ENCODE results near the gene ALLC.
A peak's percentile ranks its signal among the peaks of the same experiment; 100 is the strongest.

Gene ALLC

GRCh38 chr2:3647831-3648651 lies 10.0 kb upstream of the ALLC start:
- H3K4me3 ChIP-seq (ENCODE audit: low read depth, low read length) = no peak overlapping the region
- no peak for TF ChIP-seq CTCF (IDR thresholded peaks at IDR 0.05; ENCODE audit: low read depth, low read length, missing control alignments)
- DNase-seq (ENCODE audit: low read depth) = no peak

GRCh38 chr2:3648652-3649177 lies 9.3 kb upstream of the ALLC start:
- H3K4me3 ChIP-seq (ENCODE audit: low read depth, low read length) = no peak overlapping the region
- no peak for DNase-seq (ENCODE audit: low read depth)
- TF ChIP-seq CTCF (IDR thresholded peaks at IDR 0.05; ENCODE audit: low read depth, low read length, missing control alignments) = no peak

GRCh38 chr2:3649581-3649980 lies 8.4 kb upstream of the ALLC start:
- TF ChIP-seq CTCF (IDR thresholded peaks at IDR 0.05; ENCODE audit: low read depth, low read length, missing control alignments) = no peak
- H3K4me3 ChIP-seq (ENCODE audit: low read depth, low read length) = no peak overlapping the region
- no peak for DNase-seq (ENCODE audit: low read depth)

- H3K4me3 ChIP-seq (ENCODE audit: low read depth, low read length) = no peak overlapping the region
- no peak for DNase-seq (ENCODE audit: low read depth)
- no peak for TF ChIP-seq CTCF (IDR thresholded peaks at IDR 0.05; ENCODE audit: low read depth, low read length, missing control alignments)
Measured at GRCh38 chr2:3650140-3650920, 7.7 kb upstream of the ALLC start.

GRCh38 chr2:3651691-3652648 lies 6.0 kb upstream of the ALLC start:
- H3K4me3 ChIP-seq (ENCODE audit: low read depth, low read length) = peak overlapping the region; percentile 48
- peak; percentile 49 for DNase-seq (ENCODE audit: low read depth)
- TF ChIP-seq CTCF (IDR thresholded peaks at IDR 0.05; ENCODE audit: low read depth, low read length, missing control alignments) = no peak

- no peak for TF ChIP-seq CTCF (IDR thresholded peaks at IDR 0.05; ENCODE audit: low read depth, low read length, missing control alignments)
- DNase-seq (ENCODE audit: low read depth) = no peak
Measured at GRCh38 chr2:3652896-3653625, 4.9 kb upstream of the ALLC start.

More at GRCh38 chr2:3652896-3653625, 4.9 kb upstream of the ALLC start:
- H3K4me3 ChIP-seq (ENCODE audit: low read depth, low read length) = no peak overlapping the region
